ENCODE measurements around the gene SWAP70.

Gene SWAP70

GRCh38 chr11:9708544-9708943 is 44.7 kb downstream of the SWAP70 start:
- H3K9me3 ChIP-seq (ENCODE audit: control insufficient read depth, insufficient read depth, low read length): no peaks in the 10 kb centered on the region
- H3K27ac ChIP-seq (ENCODE audit: low read length): no peak overlapping the region
- H3K4me1 ChIP-seq (ENCODE audit: control insufficient read depth, insufficient read depth, low read length): no peaks in the 10 kb centered on the region
- no peaks in the 10 kb centered on the region for H3K27me3 ChIP-seq (ENCODE audit: control insufficient read depth, insufficient read depth, low read length)
- no peaks in the 10 kb centered on the region for H3K36me3 ChIP-seq (ENCODE audit: control insufficient read depth, insufficient read depth, low read length)
- no peak overlapping the region for H3K4me3 ChIP-seq (ENCODE audit: low read length)
- no CpG with 5 or more reads among the region's 1 CpG for WGBS (ENCODE audit: insufficient coverage, insufficient read length)
- no peak for DNase-seq (ENCODE audit: low read depth, low spot score)

- H3K27me3 ChIP-seq (ENCODE audit: control insufficient read depth, insufficient read depth, low read length): no peaks in the 10 kb centered on the region
- no peak overlapping the region for H3K4me3 ChIP-seq (ENCODE audit: low read length)
- H3K9me3 ChIP-seq (ENCODE audit: control insufficient read depth, insufficient read depth, low read length): no peaks in the 10 kb centered on the region
- no peak for DNase-seq (ENCODE audit: low read depth, low spot score)
- no CpG with 5 or more reads among the region's 4 CpGs for WGBS (ENCODE audit: insufficient coverage, insufficient read length)
- H3K27ac ChIP-seq (ENCODE audit: low read length): no peak overlapping the region
- H3K4me1 ChIP-seq (ENCODE audit: control insufficient read depth, insufficient read depth, low read length): no peaks in the 10 kb centered on the region
- H3K36me3 ChIP-seq (ENCODE audit: control insufficient read depth, insufficient read depth, low read length): 0 out of 2 replicates have a peak, but pooled peaks cover 2% of the 10 kb centered on the region
Measured at GRCh38 chr11:9710223-9710622, 46.3 kb downstream of the SWAP70 start.

- H3K27me3 ChIP-seq (ENCODE audit: control insufficient read depth, insufficient read depth, low read length): no peaks in the 10 kb centered on the region
- WGBS (ENCODE audit: insufficient coverage, insufficient read length): no CpG with 5 or more reads among the region's 1 CpG
Measured at GRCh38 chr11:9710852-9711251, 47.0 kb downstream of the SWAP70 start.

GRCh38 chr11:9711454-9712307 is 47.8 kb downstream of the SWAP70 start:
- WGBS (ENCODE audit: insufficient coverage, insufficient read length): no CpG with 5 or more reads among the region's 7 CpGs

More at GRCh38 chr11:9710852-9711251, 47.0 kb downstream of the SWAP70 start:
- no peak for DNase-seq (ENCODE audit: low read depth, low spot score)
- Histone ChIP-seq H3K36me3 (ENCODE audit: control insufficient read depth, insufficient read depth, low read length) (peaks cover 3% of the 10 kb centered on the region; the same call in 1 of the 2 replicates), H3K4me1 (ENCODE audit: control insufficient read depth, insufficient read depth, low read length) (no peaks in the 10 kb centered on the region), H3K4me3 (ENCODE audit: low read length) (no peak overlapping the region), H3K9me3 (ENCODE audit: control insufficient read depth, insufficient read depth, low read length) (no peaks in the 10 kb centered on the region), H3K27ac (ENCODE audit: low read length) (no peak overlapping the region)

GRCh38 chr11:9714272-9714940 is 50.5 kb downstream of the SWAP70 start:
- no peak for DNase-seq (ENCODE audit: low read depth, low spot score)
- H3K27ac ChIP-seq (ENCODE audit: low read length): no peak overlapping the region
- no peaks in the 10 kb centered on the region for H3K4me1 ChIP-seq (ENCODE audit: control insufficient read depth, insufficient read depth, low read length)

More at GRCh38 chr11:9711454-9712307, 47.8 kb downstream of the SWAP70 start:
- Histone ChIP-seq H3K36me3 (ENCODE audit: control insufficient read depth, insufficient read depth, low read length) (peaks cover 3% of the 10 kb centered on the region; the same call in 1 of the 2 replicates), H3K27me3 (ENCODE audit: control insufficient read depth, insufficient read depth, low read length) (no peaks in the 10 kb centered on the region), H3K4me1 (ENCODE audit: control insufficient read depth, insufficient read depth, low read length) (no peaks in the 10 kb centered on the region), H3K27ac (ENCODE audit: low read length) (no peak overlapping the region), H3K9me3 (ENCODE audit: control insufficient read depth, insufficient read depth, low read length) (no peaks in the 10 kb centered on the region), H3K4me3 (ENCODE audit: low read length) (no peak overlapping the region)
- no peak for DNase-seq (ENCODE audit: low read depth, low spot score)

GRCh38 chr11:9716275-9717039 is 52.6 kb downstream of the SWAP70 start:
- Histone ChIP-seq H3K4me1 (ENCODE audit: control insufficient read depth, insufficient read depth, low read length) (no peaks in the 10 kb centered on the region), H3K27ac (ENCODE audit: low read length) (no peak overlapping the region), H3K9me3 (ENCODE audit: control insufficient read depth, insufficient read depth, low read length) (no peaks in the 10 kb centered on the region), H3K27me3 (ENCODE audit: control insufficient read depth, insufficient read depth, low read length) (no peaks in the 10 kb centered on the region), H3K36me3 (ENCODE audit: control insufficient read depth, insufficient read depth, low read length) (peaks cover 3% of the 10 kb centered on the region; the same call in 1 of the 2 replicates), H3K4me3 (ENCODE audit: low read length) (no peak overlapping the region)
- no CpG with 5 or more reads among the region's 4 CpGs for WGBS (ENCODE audit: insufficient coverage, insufficient read length)
- no peak for DNase-seq (ENCODE audit: low read depth, low spot score)

More at GRCh38 chr11:9714272-9714940, 50.5 kb downstream of the SWAP70 start:
- Histone ChIP-seq H3K27me3 (ENCODE audit: control insufficient read depth, insufficient read depth, low read length) (no peaks in the 10 kb centered on the region), H3K4me3 (ENCODE audit: low read length) (no peak overlapping the region), H3K36me3 (ENCODE audit: control insufficient read depth, insufficient read depth, low read length) (peaks cover 3% of the 10 kb centered on the region; the same call in 1 of the 2 replicates), H3K9me3 (ENCODE audit: control insufficient read depth, insufficient read depth, low read length) (no peaks in the 10 kb centered on the region)
- no CpG with 5 or more reads among the region's 5 CpGs for WGBS (ENCODE audit: insufficient coverage, insufficient read length)

- no peak overlapping the region for H3K27ac ChIP-seq (ENCODE audit: low read length)
- H3K36me3 ChIP-seq (ENCODE audit: control insufficient read depth, insufficient read depth, low read length): peaks cover 3% of the 10 kb centered on the region; the same call in 1 of the 2 replicates
- DNase-seq (ENCODE audit: low read depth, low spot score): no peak
- no peaks in the 10 kb centered on the region for H3K4me1 ChIP-seq (ENCODE audit: control insufficient read depth, insufficient read depth, low read length)
- H3K27me3 ChIP-seq (ENCODE audit: control insufficient read depth, insufficient read depth, low read length): no peaks in the 10 kb centered on the region
- H3K4me3 ChIP-seq (ENCODE audit: low read length): no peak overlapping the region
- 100% methylated on average over 2 of the region's 3 CpGs for WGBS (ENCODE audit: insufficient coverage, insufficient read length)
- no peaks in the 10 kb centered on the region for H3K9me3 ChIP-seq (ENCODE audit: control insufficient read depth, insufficient read depth, low read length)
Measured at GRCh38 chr11:9717040-9717357, 53.1 kb downstream of the SWAP70 start.

- Histone ChIP-seq H3K4me3 (ENCODE audit: low read length) (no peak overlapping the region), H3K4me1 (ENCODE audit: control insufficient read depth, insufficient read depth, low read length) (no peaks in the 10 kb centered on the region), H3K27me3 (ENCODE audit: control insufficient read depth, insufficient read depth, low read length) (no peaks in the 10 kb centered on the region), H3K36me3 (ENCODE audit: control insufficient read depth, insufficient read depth, low read length) (peaks cover 3% of the 10 kb centered on the region; the same call in 1 of the 2 replicates), H3K9me3 (ENCODE audit: control insufficient read depth, insufficient read depth, low read length) (no peaks in the 10 kb centered on the region), H3K27ac (ENCODE audit: low read length) (no peak overlapping the region)
- no peak for DNase-seq (ENCODE audit: low read depth, low spot score)
- WGBS (ENCODE audit: insufficient coverage, insufficient read length): no CpG with 5 or more reads among the region's 2 CpGs
Measured at GRCh38 chr11:9717719-9718118, 53.8 kb downstream of the SWAP70 start.

- no peaks in the 10 kb centered on the region for H3K4me1 ChIP-seq (ENCODE audit: control insufficient read depth, insufficient read depth, low read length)
Measured at GRCh38 chr11:9718147-9718546, 54.3 kb downstream of the SWAP70 start.

GRCh38 chr11:9719566-9720289 is 55.9 kb downstream of the SWAP70 start:
- H3K4me1 ChIP-seq (ENCODE audit: control insufficient read depth, insufficient read depth, low read length): no peaks in the 10 kb centered on the region
- H3K27ac ChIP-seq (ENCODE audit: low read length): no peak overlapping the region
- DNase-seq (ENCODE audit: low read depth, low spot score): no peak
- H3K27me3 ChIP-seq (ENCODE audit: control insufficient read depth, insufficient read depth, low read length): no peaks in the 10 kb centered on the region
- H3K9me3 ChIP-seq (ENCODE audit: control insufficient read depth, insufficient read depth, low read length): no peaks in the 10 kb centered on the region
- no CpG with 5 or more reads among the region's 4 CpGs for whole genome bisulfite sequencing (ENCODE audit: insufficient coverage, insufficient read length)
- peaks cover 3% of the 10 kb centered on the region; the same call in 1 of the 2 replicates for H3K36me3 ChIP-seq (ENCODE audit: control insufficient read depth, insufficient read depth, low read length)
- no peak overlapping the region for H3K4me3 ChIP-seq (ENCODE audit: low read length)

More at GRCh38 chr11:9718147-9718546, 54.3 kb downstream of the SWAP70 start:
- no peak for DNase-seq (ENCODE audit: low read depth, low spot score)
- Histone ChIP-seq H3K27me3 (ENCODE audit: control insufficient read depth, insufficient read depth, low read length) (no peaks in the 10 kb centered on the region), H3K27ac (ENCODE audit: low read length) (no peak overlapping the region), H3K9me3 (ENCODE audit: control insufficient read depth, insufficient read depth, low read length) (no peaks in the 10 kb centered on the region), H3K4me3 (ENCODE audit: low read length) (no peak overlapping the region), H3K36me3 (ENCODE audit: control insufficient read depth, insufficient read depth, low read length) (peaks cover 3% of the 10 kb centered on the region; the same call in 1 of the 2 replicates)
